Cardiac muscle cell (in vitro differentiated cells and primary cell): ENCODE results near the gene BRD4. TPM values are rescaled to one million over a fixed set of nuclear protein-coding genes. Genes with fewer than 3 reads are reported as not detected.

ENCODE experiments used
- DNase-seq, 2 donors: peaks; one replicate each; pipeline versions ENCODE4 v3.0.0 to v3.0.0-alpha.2; 2010 to 2017; ENCODE audit warnings: low read depth in 1 of 2, low spot score in 1 of 2
- H3K27ac ChIP-seq: fragments of 200-600 bp; sonication (generic); 2 replicates; pipeline ENCODE4 v1.5.1; 2016
- H3K27me3 ChIP-seq: fragments of 200-600 bp; sonication (generic); 2 replicates; pipeline ENCODE4 v1.6.0; 2016; ENCODE audit warnings: control low read depth
- H3K36me3 ChIP-seq: fragments of 200-600 bp; sonication (generic); 2 replicates; pipeline ENCODE4 v1.5.1; 2016; ENCODE audit warnings: control low read depth
- H3K4me1 ChIP-seq: fragments of 200-600 bp; sonication (generic); 2 replicates; pipeline ENCODE4 v1.8.1; 2017; ENCODE audit warnings: low read depth, mild to moderate bottlenecking, mixed run types
- H3K4me3 ChIP-seq: fragments of 200-600 bp; sonication (generic); 2 replicates; pipeline ENCODE4 v1.5.1; 2016; ENCODE audit warnings: mild to moderate bottlenecking
- H3K9me3 ChIP-seq: fragments of 200-600 bp; sonication (generic); 2 replicates; pipeline ENCODE4 v1.5.1; 2017; ENCODE audit warnings: low read depth, mild to moderate bottlenecking, control low read depth
- polyA plus RNA-seq: library from polyadenylated mRNA; unstranded; fragments of >200 nt; fragmentation: Nextera tagmentation; extraction: Ambion mirVana; gene quantifications from 2 replicates; pipeline ENCODE4 v1.2.1, GENCODE V29; 2016
- total RNA-seq: library from RNA; depleted of rRNA; stranded (reverse); fragments of >200 nt; gene quantifications from 2 replicates; pipeline ENCODE4 v1.2.3, GENCODE V29; 2016
- TF ChIP-seq, protein P1 (sequence below): IDR thresholded peaks from 2 replicates; pipeline ENCODE4 v1.5.1; 2012; ENCODE audit warnings: low read depth, mild to moderate bottlenecking, low read length

The BRD4 gene
- total and polyA plus RNA-seq, 2 experiments from 2014 or later, result 42.5 to 86.1 TPM

DNA sequence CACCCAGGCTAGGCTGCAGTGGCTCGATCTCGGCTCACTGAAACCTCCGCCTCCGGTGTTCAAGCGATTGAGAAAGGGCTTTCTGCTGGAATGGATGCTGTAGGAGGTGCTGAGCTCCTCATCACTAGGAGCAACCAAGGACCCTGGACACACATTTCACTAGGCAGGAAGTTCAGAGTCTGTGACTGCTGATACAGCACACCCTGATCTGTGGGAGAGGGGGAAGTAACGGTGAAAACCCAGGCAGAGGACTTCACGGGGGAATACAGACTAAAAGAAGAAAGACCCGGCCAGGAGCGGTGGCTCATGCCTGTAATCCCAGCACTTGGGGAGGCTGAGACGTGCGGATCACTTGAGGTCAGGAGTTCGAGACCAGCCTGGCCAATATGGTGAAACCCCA lies 119.6 kb downstream of the BRD4 start:
- Histone ChIP-seq H3K4me1 (no peaks in the 10 kb centered on the region), H3K27me3 (no peaks in the 10 kb centered on the region)

GRCh38 chr19:15210323-15210781 lies 122.0 kb downstream of the BRD4 start:
- Histone ChIP-seq H3K4me1 (no peaks in the 10 kb centered on the region), H3K4me3 (no peak overlapping the region)

More for the DNA sequence above, 119.6 kb downstream of the BRD4 start:
- DNase-seq, result no peak
- no peak overlapping the region for H3K27ac ChIP-seq
- H3K9me3 ChIP-seq, result no peaks in the 10 kb centered on the region
- TF ChIP-seq, protein P1, sequence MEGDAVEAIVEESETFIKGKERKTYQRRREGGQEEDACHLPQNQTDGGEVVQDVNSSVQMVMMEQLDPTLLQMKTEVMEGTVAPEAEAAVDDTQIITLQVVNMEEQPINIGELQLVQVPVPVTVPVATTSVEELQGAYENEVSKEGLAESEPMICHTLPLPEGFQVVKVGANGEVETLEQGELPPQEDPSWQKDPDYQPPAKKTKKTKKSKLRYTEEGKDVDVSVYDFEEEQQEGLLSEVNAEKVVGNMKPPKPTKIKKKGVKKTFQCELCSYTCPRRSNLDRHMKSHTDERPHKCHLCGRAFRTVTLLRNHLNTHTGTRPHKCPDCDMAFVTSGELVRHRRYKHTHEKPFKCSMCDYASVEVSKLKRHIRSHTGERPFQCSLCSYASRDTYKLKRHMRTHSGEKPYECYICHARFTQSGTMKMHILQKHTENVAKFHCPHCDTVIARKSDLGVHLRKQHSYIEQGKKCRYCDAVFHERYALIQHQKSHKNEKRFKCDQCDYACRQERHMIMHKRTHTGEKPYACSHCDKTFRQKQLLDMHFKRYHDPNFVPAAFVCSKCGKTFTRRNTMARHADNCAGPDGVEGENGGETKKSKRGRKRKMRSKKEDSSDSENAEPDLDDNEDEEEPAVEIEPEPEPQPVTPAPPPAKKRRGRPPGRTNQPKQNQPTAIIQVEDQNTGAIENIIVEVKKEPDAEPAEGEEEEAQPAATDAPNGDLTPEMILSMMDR, result no peak
- H3K36me3 ChIP-seq, result no peaks in the 10 kb centered on the region
- H3K4me3 ChIP-seq, result no peak overlapping the region

GRCh38 chr19:15201374-15202023 lies 130.8 kb downstream of the BRD4 start:
- Histone ChIP-seq H3K4me1 (no peaks in the 10 kb centered on the region), H3K27ac (no peak overlapping the region), H3K9me3 (no peaks in the 10 kb centered on the region), H3K4me3 (no peak overlapping the region), H3K27me3 (no peaks in the 10 kb centered on the region), H3K36me3 (no peaks in the 10 kb centered on the region)
- DNase-seq, result no peak
- TF ChIP-seq, protein P1, result no peak

More at GRCh38 chr19:15210323-15210781, 122.0 kb downstream of the BRD4 start:
- no peaks in the 10 kb centered on the region for H3K27me3 ChIP-seq
- DNase-seq, result peak in 1 of 2 donors; percentile 55
- no peak overlapping the region for H3K27ac ChIP-seq
- no peaks in the 10 kb centered on the region for H3K9me3 ChIP-seq
- TF ChIP-seq, protein P1, result no peak
- no peaks in the 10 kb centered on the region for H3K36me3 ChIP-seq

- no peaks in the 10 kb centered on the region for H3K36me3 ChIP-seq
- peak in 1 of 2 donors; percentile 83 for DNase-seq
- TF ChIP-seq, protein P1, result no peak
- H3K4me3 ChIP-seq, result peak within 1 kb of the TSS; percentile 88
- H3K27ac ChIP-seq, result peak within 1 kb of the TSS; percentile 19
- no peaks in the 10 kb centered on the region for H3K4me1 ChIP-seq
- H3K9me3 ChIP-seq, result no peaks in the 10 kb centered on the region
- no peaks in the 10 kb centered on the region for H3K27me3 ChIP-seq
Measured at GRCh38 chr19:15200553-15201364, 131.6 kb downstream of the BRD4 start, which contains the start of gene NOTCH3. NOTCH3 (minus strand) TSS chr19:15200995; CDS start chr19:15200905, 90 bp downstream.

GRCh38 chr19:15199661-15200552 lies 132.4 kb downstream of the BRD4 start:
- TF ChIP-seq, protein P1, result no peak
- Histone ChIP-seq H3K9me3 (no peaks in the 10 kb centered on the region), H3K4me3 (peak overlapping the region; percentile 88), H3K4me1 (no peaks in the 10 kb centered on the region), H3K27me3 (no peaks in the 10 kb centered on the region), H3K27ac (peak overlapping the region; percentile 19), H3K36me3 (no peaks in the 10 kb centered on the region)
- DNase-seq, result peak; percentile 41 to 82
